Measurements from ENCODE around the gene AMMECR1.

Gene AMMECR1

GRCh38 chrX:110315551-110315950, 2.3 kb downstream of the AMMECR1 start:
- H3K4me1 ChIP-seq (ENCODE audit: control insufficient read depth, insufficient read depth, low read length), result no peaks in the 10 kb centered on the region

GRCh38 chrX:110311437-110312230, 6.3 kb downstream of the AMMECR1 start:
- no peaks in the 10 kb centered on the region for H3K4me1 ChIP-seq (ENCODE audit: control insufficient read depth, insufficient read depth, low read length)
- no peak overlapping the region for H3K4me3 ChIP-seq (ENCODE audit: insufficient read depth, low read depth, low read length)
- H3K9me3 ChIP-seq (ENCODE audit: control insufficient read depth, low read length), result no peaks in the 10 kb centered on the region
- H3K27ac ChIP-seq (ENCODE audit: insufficient read depth, low read depth, low read length, poor library complexity, severe bottlenecking), result no peak overlapping the region
- WGBS, 2 experiments, result 93% methylated on average over 1 of the region's 1 CpG; no CpG with 5 or more reads in 1 of the 2 experiments
- H3K27me3 ChIP-seq (ENCODE audit: control insufficient read depth, insufficient read depth, low read length, poor library complexity, severe bottlenecking), result no peaks in the 10 kb centered on the region
- H3K36me3 ChIP-seq (ENCODE audit: control insufficient read depth, insufficient read depth, low read length), result no peaks in the 10 kb centered on the region

More at GRCh38 chrX:110315551-110315950, 2.3 kb downstream of the AMMECR1 start:
- Histone ChIP-seq H3K27me3 (ENCODE audit: control insufficient read depth, insufficient read depth, low read length, poor library complexity, severe bottlenecking) (peaks cover 7% of the 10 kb centered on the region), H3K4me3 (ENCODE audit: insufficient read depth, low read depth, low read length) (no peak overlapping the region), H3K9me3 (ENCODE audit: control insufficient read depth, low read length) (no peaks in the 10 kb centered on the region), H3K27ac (ENCODE audit: insufficient read depth, low read depth, low read length, poor library complexity, severe bottlenecking) (no peak overlapping the region), H3K36me3 (ENCODE audit: control insufficient read depth, insufficient read depth, low read length) (no peaks in the 10 kb centered on the region)
- 80 to 96% methylated on average over 1 of the region's 1 CpG for WGBS, 2 experiments

GRCh38 chrX:110310896-110311295, 7.0 kb downstream of the AMMECR1 start:
- 56 to 71% methylated on average over 1 of the region's 1 CpG for WGBS, 2 experiments
- H3K27me3 ChIP-seq (ENCODE audit: control insufficient read depth, insufficient read depth, low read length, poor library complexity, severe bottlenecking), result no peaks in the 10 kb centered on the region
- no peak overlapping the region for H3K27ac ChIP-seq (ENCODE audit: insufficient read depth, low read depth, low read length, poor library complexity, severe bottlenecking)

GRCh38 chrX:110310000-110310790, 7.7 kb downstream of the AMMECR1 start:
- Histone ChIP-seq H3K27me3 (ENCODE audit: control insufficient read depth, insufficient read depth, low read length, poor library complexity, severe bottlenecking) (no peaks in the 10 kb centered on the region), H3K36me3 (ENCODE audit: control insufficient read depth, insufficient read depth, low read length) (no peaks in the 10 kb centered on the region), H3K4me3 (ENCODE audit: insufficient read depth, low read depth, low read length) (no peak overlapping the region), H3K4me1 (ENCODE audit: control insufficient read depth, insufficient read depth, low read length) (no peaks in the 10 kb centered on the region), H3K9me3 (ENCODE audit: control insufficient read depth, low read length) (no peaks in the 10 kb centered on the region), H3K27ac (ENCODE audit: insufficient read depth, low read depth, low read length, poor library complexity, severe bottlenecking) (no peak overlapping the region)
- no CpG with 5 or more reads among the region's 1 CpG for WGBS, 2 experiments

More at GRCh38 chrX:110310896-110311295, 7.0 kb downstream of the AMMECR1 start:
- Histone ChIP-seq H3K4me3 (ENCODE audit: insufficient read depth, low read depth, low read length) (no peak overlapping the region), H3K36me3 (ENCODE audit: control insufficient read depth, insufficient read depth, low read length) (no peaks in the 10 kb centered on the region), H3K4me1 (ENCODE audit: control insufficient read depth, insufficient read depth, low read length) (no peaks in the 10 kb centered on the region), H3K9me3 (ENCODE audit: control insufficient read depth, low read length) (no peaks in the 10 kb centered on the region)

- no peaks in the 10 kb centered on the region for H3K4me1 ChIP-seq (ENCODE audit: control insufficient read depth, insufficient read depth, low read length)
- no peaks in the 10 kb centered on the region for H3K9me3 ChIP-seq (ENCODE audit: control insufficient read depth, low read length)
- no peak overlapping the region for H3K27ac ChIP-seq (ENCODE audit: insufficient read depth, low read depth, low read length, poor library complexity, severe bottlenecking)
- H3K4me3 ChIP-seq (ENCODE audit: insufficient read depth, low read depth, low read length), result no peak overlapping the region
- H3K36me3 ChIP-seq (ENCODE audit: control insufficient read depth, insufficient read depth, low read length), result no peaks in the 10 kb centered on the region
- H3K27me3 ChIP-seq (ENCODE audit: control insufficient read depth, insufficient read depth, low read length, poor library complexity, severe bottlenecking), result no peaks in the 10 kb centered on the region
- 60 to 88% methylated on average over 1 of the region's 2 CpGs for WGBS, 2 experiments
These were observed 9.7 kb downstream of the AMMECR1 start for GRCh38 chrX:110308220-110308619.

GRCh38 chrX:110304884-110305283, 13.0 kb downstream of the AMMECR1 start:
- Histone ChIP-seq H3K36me3 (ENCODE audit: control insufficient read depth, insufficient read depth, low read length) (no peaks in the 10 kb centered on the region), H3K27me3 (ENCODE audit: control insufficient read depth, insufficient read depth, low read length, poor library complexity, severe bottlenecking) (no peaks in the 10 kb centered on the region), H3K4me1 (ENCODE audit: control insufficient read depth, insufficient read depth, low read length) (no peaks in the 10 kb centered on the region), H3K27ac (ENCODE audit: insufficient read depth, low read depth, low read length, poor library complexity, severe bottlenecking) (no peak overlapping the region), H3K4me3 (ENCODE audit: insufficient read depth, low read depth, low read length) (no peak overlapping the region), H3K9me3 (ENCODE audit: control insufficient read depth, low read length) (no peaks in the 10 kb centered on the region)

- no peaks in the 10 kb centered on the region for H3K27me3 ChIP-seq (ENCODE audit: control insufficient read depth, insufficient read depth, low read length, poor library complexity, severe bottlenecking)
- H3K9me3 ChIP-seq (ENCODE audit: control insufficient read depth, low read length), result no peaks in the 10 kb centered on the region
- no peaks in the 10 kb centered on the region for H3K36me3 ChIP-seq (ENCODE audit: control insufficient read depth, insufficient read depth, low read length)
- no peaks in the 10 kb centered on the region for H3K4me1 ChIP-seq (ENCODE audit: control insufficient read depth, insufficient read depth, low read length)
- no peak overlapping the region for H3K27ac ChIP-seq (ENCODE audit: insufficient read depth, low read depth, low read length, poor library complexity, severe bottlenecking)
- WGBS, 2 experiments, result 83 to 100% methylated on average over 1 of the region's 1 CpG
- no peak overlapping the region for H3K4me3 ChIP-seq (ENCODE audit: insufficient read depth, low read depth, low read length)
These were observed 13.5 kb downstream of the AMMECR1 start for GRCh38 chrX:110304371-110304770.

- Histone ChIP-seq H3K27ac (ENCODE audit: insufficient read depth, low read depth, low read length, poor library complexity, severe bottlenecking) (no peak overlapping the region), H3K27me3 (ENCODE audit: control insufficient read depth, insufficient read depth, low read length, poor library complexity, severe bottlenecking) (no peaks in the 10 kb centered on the region), H3K9me3 (ENCODE audit: control insufficient read depth, low read length) (no peaks in the 10 kb centered on the region), H3K4me3 (ENCODE audit: insufficient read depth, low read depth, low read length) (no peak overlapping the region), H3K4me1 (ENCODE audit: control insufficient read depth, insufficient read depth, low read length) (no peaks in the 10 kb centered on the region), H3K36me3 (ENCODE audit: control insufficient read depth, insufficient read depth, low read length) (no peaks in the 10 kb centered on the region)
- 96 to 100% methylated on average over 3 of the region's 3 CpGs for WGBS, 2 experiments
These were observed 14.9 kb downstream of the AMMECR1 start for GRCh38 chrX:110302975-110303374.

- Histone ChIP-seq H3K27ac (ENCODE audit: insufficient read depth, low read depth, low read length, poor library complexity, severe bottlenecking) (no peak overlapping the region), H3K4me1 (ENCODE audit: control insufficient read depth, insufficient read depth, low read length) (no peaks in the 10 kb centered on the region), H3K4me3 (ENCODE audit: insufficient read depth, low read depth, low read length) (no peak overlapping the region), H3K9me3 (ENCODE audit: control insufficient read depth, low read length) (no peaks in the 10 kb centered on the region), H3K27me3 (ENCODE audit: control insufficient read depth, insufficient read depth, low read length, poor library complexity, severe bottlenecking) (no peaks in the 10 kb centered on the region), H3K36me3 (ENCODE audit: control insufficient read depth, insufficient read depth, low read length) (no peaks in the 10 kb centered on the region)
- 100% methylated on average over 1 of the region's 1 CpG for WGBS, 2 experiments
These were observed 16.7 kb downstream of the AMMECR1 start for GRCh38 chrX:110301194-110301593.

GRCh38 chrX:110294087-110294486, 23.8 kb downstream of the AMMECR1 start:
- H3K27me3 ChIP-seq (ENCODE audit: control insufficient read depth, insufficient read depth, low read length, poor library complexity, severe bottlenecking), result no peaks in the 10 kb centered on the region
- no peaks in the 10 kb centered on the region for H3K36me3 ChIP-seq (ENCODE audit: control insufficient read depth, insufficient read depth, low read length)
- H3K27ac ChIP-seq (ENCODE audit: insufficient read depth, low read depth, low read length, poor library complexity, severe bottlenecking), result no peak overlapping the region
- H3K4me1 ChIP-seq (ENCODE audit: control insufficient read depth, insufficient read depth, low read length), result no peaks in the 10 kb centered on the region
- no peaks in the 10 kb centered on the region for H3K9me3 ChIP-seq (ENCODE audit: control insufficient read depth, low read length)
- H3K4me3 ChIP-seq (ENCODE audit: insufficient read depth, low read depth, low read length), result no peak overlapping the region
- WGBS, 2 experiments, result 90 to 95% methylated on average over 2 of the region's 2 CpGs

Measured in ectodermal cell (in vitro differentiated cells).